ENCODE results near the gene ARMH2.

- TF ChIP-seq ZFP3 (CRISPR knock-in tag; IDR thresholded peaks at IDR 0.05) (no peak), RARB (CRISPR knock-in tag; IDR thresholded peaks at IDR 0.05) (no peak), TCF4 (CRISPR knock-in tag; IDR thresholded peaks at IDR 0.05; ENCODE audit: borderline replicate concordance) (no peak), SNAI2 (CRISPR knock-in tag; IDR thresholded peaks at IDR 0.05) (no peak), GLIS3 (CRISPR knock-in tag; IDR thresholded peaks at IDR 0.05) (no peak), ISL1 (CRISPR knock-in tag; IDR thresholded peaks at IDR 0.05) (no peak), OSR1 (CRISPR knock-in tag; IDR thresholded peaks at IDR 0.05) (no peak), ZFP30 (CRISPR knock-in tag; IDR thresholded peaks at IDR 0.05) (no peak), TSHZ2 (CRISPR knock-in tag; IDR thresholded peaks at IDR 0.05) (no peak), PATZ1 (CRISPR knock-in tag; IDR thresholded peaks at IDR 0.05; ENCODE audit: borderline replicate concordance) (no peak), ZNF8 (CRISPR knock-in tag; IDR thresholded peaks at IDR 0.05) (no peak)
Observed at GRCh38 chr6:24844903-24845302, 46.2 kb upstream of the ARMH2 start.

Data from SK-N-SH treated with all-trans-retinoic acid at 6 μM for 48 hours (cell line).